GM19099 (cell line): ENCODE results near the gene RYR3.

Source experiments
- POLR2A ChIP-seq: IDR thresholded peaks from 3 replicates; pipeline ENCODE4 v1.6.1; 2011; ENCODE audit warnings: low read depth; ENCODE audit not compliant: insufficient read length; ENCODE audit errors: extremely low read depth

The RYR3 gene

GRCh38 chr15:33778852-33779251 lies 468.1 kb downstream of the RYR3 start:
- TF ChIP-seq POLR2A: no peak

- TF ChIP-seq POLR2A: no peak
Measured at GRCh38 chr15:33780011-33780768, 469.4 kb downstream of the RYR3 start.

- TF ChIP-seq POLR2A: no peak
Measured at GRCh38 chr15:33782966-33783365, 472.2 kb downstream of the RYR3 start.

- TF ChIP-seq POLR2A: no peak
Measured at GRCh38 chr15:33785366-33785765, 474.6 kb downstream of the RYR3 start.

GRCh38 chr15:33788906-33789540 lies 478.3 kb downstream of the RYR3 start:
- no peak for TF ChIP-seq POLR2A

- TF ChIP-seq POLR2A: no peak
Measured at GRCh38 chr15:33794453-33794852, 483.7 kb downstream of the RYR3 start.

GRCh38 chr15:33795070-33795469 lies 484.3 kb downstream of the RYR3 start:
- TF ChIP-seq POLR2A: no peak

- no peak for TF ChIP-seq POLR2A
Measured at GRCh38 chr15:33797651-33798050, 486.9 kb downstream of the RYR3 start.

- no peak for TF ChIP-seq POLR2A
Measured at GRCh38 chr15:33801954-33802353, 491.2 kb downstream of the RYR3 start.

- no peak for TF ChIP-seq POLR2A
Measured at GRCh38 chr15:33807665-33808064, 496.9 kb downstream of the RYR3 start.

GRCh38 chr15:33808720-33809457 lies 498.1 kb downstream of the RYR3 start:
- TF ChIP-seq POLR2A: no peak

- no peak for TF ChIP-seq POLR2A
Measured at GRCh38 chr15:33810073-33810595, 499.4 kb downstream of the RYR3 start.

- TF ChIP-seq POLR2A: no peak
Measured at GRCh38 chr15:33810806-33811205, 500.0 kb downstream of the RYR3 start.

GRCh38 chr15:33813891-33814290 lies 503.1 kb downstream of the RYR3 start:
- no peak for TF ChIP-seq POLR2A

- no peak for TF ChIP-seq POLR2A
Measured at GRCh38 chr15:33822479-33822878, 511.7 kb downstream of the RYR3 start.
